ENCODE measurements around the gene RPS8.

RPS8 gene

GRCh38 chr1:44743211-44743610 is 32.1 kb upstream of the RPS8 start:
- TF ChIP-seq, protein P1, sequence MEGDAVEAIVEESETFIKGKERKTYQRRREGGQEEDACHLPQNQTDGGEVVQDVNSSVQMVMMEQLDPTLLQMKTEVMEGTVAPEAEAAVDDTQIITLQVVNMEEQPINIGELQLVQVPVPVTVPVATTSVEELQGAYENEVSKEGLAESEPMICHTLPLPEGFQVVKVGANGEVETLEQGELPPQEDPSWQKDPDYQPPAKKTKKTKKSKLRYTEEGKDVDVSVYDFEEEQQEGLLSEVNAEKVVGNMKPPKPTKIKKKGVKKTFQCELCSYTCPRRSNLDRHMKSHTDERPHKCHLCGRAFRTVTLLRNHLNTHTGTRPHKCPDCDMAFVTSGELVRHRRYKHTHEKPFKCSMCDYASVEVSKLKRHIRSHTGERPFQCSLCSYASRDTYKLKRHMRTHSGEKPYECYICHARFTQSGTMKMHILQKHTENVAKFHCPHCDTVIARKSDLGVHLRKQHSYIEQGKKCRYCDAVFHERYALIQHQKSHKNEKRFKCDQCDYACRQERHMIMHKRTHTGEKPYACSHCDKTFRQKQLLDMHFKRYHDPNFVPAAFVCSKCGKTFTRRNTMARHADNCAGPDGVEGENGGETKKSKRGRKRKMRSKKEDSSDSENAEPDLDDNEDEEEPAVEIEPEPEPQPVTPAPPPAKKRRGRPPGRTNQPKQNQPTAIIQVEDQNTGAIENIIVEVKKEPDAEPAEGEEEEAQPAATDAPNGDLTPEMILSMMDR (IDR thresholded peaks at IDR 0.05), result no peak

GRCh38 chr1:44747878-44748277 is 27.5 kb upstream of the RPS8 start:
- TF ChIP-seq, protein P1 (IDR thresholded peaks at IDR 0.05), result no peak

DNA sequence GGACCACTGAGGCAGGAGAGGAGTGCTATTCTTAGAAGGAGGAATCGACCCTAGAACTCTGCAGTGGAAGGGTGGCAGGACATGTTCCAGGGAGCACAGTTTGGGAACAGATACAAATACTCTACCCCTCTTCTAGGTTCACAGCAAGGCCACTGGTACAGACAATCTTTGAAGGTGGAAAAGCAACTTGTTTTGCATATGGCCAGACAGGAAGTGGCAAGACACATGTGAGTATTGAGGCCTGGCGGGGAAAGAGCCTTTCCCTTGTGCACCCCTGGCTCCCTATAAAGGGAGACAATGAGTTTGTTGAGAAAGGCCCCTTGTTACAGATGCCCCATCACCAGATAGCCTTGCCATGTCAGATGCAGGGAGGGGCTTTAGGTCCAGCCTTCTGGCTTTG is 17.9 kb upstream of the RPS8 start:
- TF ChIP-seq, protein P1 (IDR thresholded peaks at IDR 0.05), result no peak

- TF ChIP-seq, protein P1 (IDR thresholded peaks at IDR 0.05), result no peak
Observed at GRCh38 chr1:44759077-44759476, 16.3 kb upstream of the RPS8 start.

DNA sequence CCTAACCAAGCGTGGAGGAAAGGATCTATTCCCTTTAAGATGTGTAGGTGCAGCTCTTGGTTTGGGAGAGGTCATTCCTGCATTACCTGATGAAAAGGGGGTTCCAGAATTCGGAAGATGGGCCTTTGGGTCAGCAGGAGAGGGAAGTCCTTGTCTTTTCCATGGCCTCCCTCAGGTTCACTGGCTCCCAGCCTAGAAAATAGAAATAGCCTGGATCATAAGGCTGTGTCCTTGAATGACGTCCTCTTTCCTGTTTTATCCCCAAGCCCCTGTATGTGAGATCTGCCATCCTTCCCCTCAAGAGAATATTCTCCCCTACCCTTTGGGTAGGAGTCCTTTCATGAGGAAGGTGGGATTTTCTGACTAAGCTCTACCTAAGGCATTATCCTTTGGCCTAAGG is 14.5 kb upstream of the RPS8 start:
- TF ChIP-seq, protein P1 (IDR thresholded peaks at IDR 0.05), result no peak

DNA sequence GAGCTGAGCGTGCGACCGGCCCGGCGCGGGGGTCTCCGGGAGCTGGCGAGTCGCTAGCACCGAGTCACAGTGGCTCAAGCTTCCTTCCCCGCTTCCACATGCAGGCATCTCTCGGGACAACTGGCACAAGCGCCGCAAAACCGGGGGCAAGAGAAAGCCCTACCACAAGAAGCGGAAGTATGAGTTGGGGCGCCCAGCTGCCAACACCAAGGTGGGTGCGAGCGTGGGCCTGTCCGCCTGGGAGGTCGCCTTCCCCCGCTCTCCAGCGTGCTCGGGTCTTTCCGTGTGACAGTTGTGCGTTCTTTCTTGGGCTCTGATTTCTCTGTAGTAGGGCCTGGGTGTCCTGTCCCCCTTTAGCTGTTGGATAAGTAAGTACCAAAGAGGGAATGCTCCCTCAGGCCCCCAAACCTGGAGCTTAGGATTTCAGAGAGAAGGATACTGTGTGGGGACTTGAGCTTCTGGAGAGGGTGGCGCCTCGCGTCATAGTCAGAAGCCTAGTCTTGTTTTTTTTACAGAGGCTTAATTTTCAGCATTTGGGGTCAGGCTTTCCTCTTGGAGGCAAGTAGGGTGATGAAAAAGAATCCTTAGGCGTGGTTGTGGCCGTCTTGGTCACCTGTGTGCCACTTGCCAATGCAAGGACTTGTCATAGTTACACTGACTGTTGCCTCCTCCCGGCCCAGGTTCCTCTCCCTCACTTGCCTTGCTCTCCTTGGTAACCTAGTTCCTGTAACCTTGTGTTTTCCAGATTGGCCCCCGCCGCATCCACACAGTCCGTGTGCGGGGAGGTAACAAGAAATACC is 790 bp downstream of the RPS8 start:
- TF ChIP-seq, protein P1 (IDR thresholded peaks at IDR 0.05), result no peak

DNA sequence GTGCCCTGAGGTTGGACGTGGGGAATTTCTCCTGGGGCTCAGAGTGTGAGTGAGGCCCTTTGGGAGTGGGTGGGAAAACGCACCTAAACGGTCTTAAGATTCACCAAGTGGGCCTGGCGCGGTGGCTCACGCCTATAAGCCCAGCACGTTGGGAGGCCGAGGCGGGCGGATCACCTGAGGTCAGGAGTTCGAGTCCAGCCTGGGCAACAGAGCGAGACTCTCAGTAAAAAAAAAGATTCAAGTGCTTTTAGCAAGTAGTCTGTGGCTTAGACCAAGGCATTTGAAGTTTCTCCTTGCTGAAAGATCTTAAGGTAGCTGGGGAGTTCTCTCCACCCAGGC is 1.4 kb downstream of the RPS8 start:
- TF ChIP-seq, protein P1 (IDR thresholded peaks at IDR 0.05), result no peak

DNA sequence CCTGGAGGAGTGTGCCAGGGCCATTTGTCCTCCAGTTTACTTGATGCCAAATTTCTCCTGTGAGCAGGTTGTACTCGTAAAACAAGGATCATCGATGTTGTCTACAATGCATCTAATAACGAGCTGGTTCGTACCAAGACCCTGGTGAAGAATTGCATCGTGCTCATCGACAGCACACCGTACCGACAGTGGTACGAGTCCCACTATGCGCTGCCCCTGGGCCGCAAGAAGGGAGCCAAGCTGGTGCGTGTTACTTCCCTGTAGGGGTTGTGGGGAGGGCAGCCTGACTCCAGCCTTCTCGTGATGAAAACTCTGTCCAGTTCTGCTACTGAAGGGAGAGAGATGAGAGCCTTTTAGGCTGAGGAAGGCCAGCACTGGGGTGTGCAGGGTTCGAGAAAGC is 2.2 kb downstream of the RPS8 start:
- TF ChIP-seq, protein P1 (IDR thresholded peaks at IDR 0.05), result no peak
